Measurements from ENCODE around the gene TEF.

- no peak for TF ChIP-seq GATA2 (IDR thresholded peaks at IDR 0.05; ENCODE audit: low read depth, low read length)
- TF ChIP-seq GATA3 (IDR thresholded peaks at IDR 0.05; ENCODE audit: low read depth, low read length), result no peak
Observed at GRCh38 chr22:41377846-41378245, 3.9 kb upstream of the TEF start.

Measured in SH-SY5Y (cell line).